ENCODE data around the gene DUSP6. TPM values are rescaled to one million over a fixed set of nuclear protein-coding genes. Genes with fewer than 3 reads are reported as not detected.

DUSP6 gene
- total and polyA plus RNA-seq, 4 donors, result 24.1 to 37.0 (median 35.3) TPM

DNA sequence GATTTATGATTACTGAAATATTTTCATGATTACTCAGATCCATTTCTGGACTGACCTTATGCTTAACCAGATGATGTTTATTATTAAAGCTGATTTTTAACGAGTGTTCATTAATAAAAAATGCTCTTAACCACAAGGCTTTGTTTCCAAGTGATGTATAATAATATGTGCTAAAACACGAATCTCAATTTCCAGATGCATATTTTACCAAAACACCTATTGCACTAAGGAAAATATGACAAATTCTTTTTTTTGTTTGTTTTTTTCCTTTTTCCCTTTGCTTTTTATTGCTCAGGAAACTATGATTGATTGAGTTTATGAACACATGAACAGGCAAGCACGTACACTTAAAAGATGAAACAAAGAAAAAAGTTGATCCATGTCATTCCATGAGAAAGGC is 16.9 kb upstream of the DUSP6 start:
- DNase-seq (ENCODE audit: low spot score), result no peak
- WGBS, result 87% methylated on average over 3 of the region's 3 CpGs
- Histone ChIP-seq H3K9ac (ENCODE audit: low read depth in 1 of 2, low read length in 2 of 2) (no peak overlapping the region), H3K9me3 (ENCODE audit: control insufficient read depth in 4 of 4, low read length in 3 of 4) (no peaks in the 10 kb centered on the region), H3K36me3 (ENCODE audit: control insufficient read depth in 4 of 4, insufficient read depth in 3 of 4, low read depth in 1 of 4, low read length in 3 of 4) (no peaks in the 10 kb centered on the region), H3K4me3 (ENCODE audit: low read depth in 1 of 3, low read length in 3 of 3) (no peak overlapping the region), H3K27ac (ENCODE audit: low read depth in 1 of 2, low read length in 2 of 2) (no peak overlapping the region), H3K4me1 (ENCODE audit: control insufficient read depth in 4 of 4, insufficient read depth in 4 of 4, low read length in 3 of 4) (peaks cover 6 to 37% (median 15%) of the 10 kb centered on the region in 4 donors), H3K27me3 (ENCODE audit: control insufficient read depth in 4 of 4, insufficient read depth in 4 of 4, low read length in 3 of 4) (no peaks in the 10 kb centered on the region)
- TF ChIP-seq SP1 (IDR thresholded peaks at IDR 0.05) (no peak), JUND (IDR thresholded peaks at IDR 0.05) (no peak)
- TF ChIP-seq, protein P1, sequence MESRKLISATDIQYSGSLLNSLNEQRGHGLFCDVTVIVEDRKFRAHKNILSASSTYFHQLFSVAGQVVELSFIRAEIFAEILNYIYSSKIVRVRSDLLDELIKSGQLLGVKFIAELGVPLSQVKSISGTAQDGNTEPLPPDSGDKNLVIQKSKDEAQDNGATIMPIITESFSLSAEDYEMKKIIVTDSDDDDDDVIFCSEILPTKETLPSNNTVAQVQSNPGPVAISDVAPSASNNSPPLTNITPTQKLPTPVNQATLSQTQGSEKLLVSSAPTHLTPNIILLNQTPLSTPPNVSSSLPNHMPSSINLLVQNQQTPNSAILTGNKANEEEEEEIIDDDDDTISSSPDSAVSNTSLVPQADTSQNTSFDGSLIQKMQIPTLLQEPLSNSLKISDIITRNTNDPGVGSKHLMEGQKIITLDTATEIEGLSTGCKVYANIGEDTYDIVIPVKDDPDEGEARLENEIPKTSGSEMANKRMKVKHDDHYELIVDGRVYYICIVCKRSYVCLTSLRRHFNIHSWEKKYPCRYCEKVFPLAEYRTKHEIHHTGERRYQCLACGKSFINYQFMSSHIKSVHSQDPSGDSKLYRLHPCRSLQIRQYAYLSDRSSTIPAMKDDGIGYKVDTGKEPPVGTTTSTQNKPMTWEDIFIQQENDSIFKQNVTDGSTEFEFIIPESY (IDR thresholded peaks at IDR 0.05), result no peak

DNA sequence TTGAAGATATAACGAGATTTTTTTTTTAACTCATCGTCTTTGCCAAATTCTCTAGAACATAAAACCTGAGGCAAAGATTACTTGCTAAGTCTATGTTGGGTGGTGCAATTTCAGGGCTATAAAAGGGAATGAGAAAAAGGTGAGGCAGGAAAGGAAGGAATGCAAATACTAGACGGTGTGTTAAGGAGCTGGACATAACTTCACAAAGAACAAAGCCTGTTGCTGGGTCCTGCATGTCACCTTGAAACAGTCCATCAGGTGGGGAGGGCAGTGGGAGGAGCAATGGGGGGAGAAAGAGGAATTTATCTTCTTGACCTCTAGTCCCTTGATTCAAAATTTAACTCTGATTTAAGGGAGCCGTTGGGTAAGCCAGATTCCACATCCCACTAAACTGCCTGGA is 16.1 kb upstream of the DUSP6 start:
- no peaks in the 10 kb centered on the region for H3K27me3 ChIP-seq (ENCODE audit: control insufficient read depth in 4 of 4, insufficient read depth in 4 of 4, low read length in 3 of 4)
- peaks cover 6 to 33% (median 15%) of the 10 kb centered on the region in 4 donors for H3K4me1 ChIP-seq (ENCODE audit: control insufficient read depth in 4 of 4, insufficient read depth in 4 of 4, low read length in 3 of 4)
- no peaks in the 10 kb centered on the region for H3K9me3 ChIP-seq (ENCODE audit: control insufficient read depth in 4 of 4, low read length in 3 of 4)
- H3K36me3 ChIP-seq (ENCODE audit: control insufficient read depth in 4 of 4, insufficient read depth in 3 of 4, low read depth in 1 of 4, low read length in 3 of 4), result no peaks in the 10 kb centered on the region
- H3K27ac ChIP-seq (ENCODE audit: low read depth in 1 of 2, low read length in 2 of 2), result no peak overlapping the region
- TF ChIP-seq RXRA (IDR thresholded peaks at IDR 0.05) (no peak), EGR1 (IDR thresholded peaks at IDR 0.05; ENCODE audit: low read depth in 2 of 2) (no peak), NR2F2 (IDR thresholded peaks at IDR 0.05) (no peak), JUND (IDR thresholded peaks at IDR 0.05) (no peak), RAD21 (IDR thresholded peaks at IDR 0.05) (no peak), FOXA2 (IDR thresholded peaks at IDR 0.05) (no peak), GABPA (IDR thresholded peaks at IDR 0.05 in 1 of 2, conservative IDR thresholded peaks at IDR 0.05 in 1 of 2) (no peak), TAF1 (conservative IDR thresholded peaks at IDR 0.05) (no peak), YY1 (IDR thresholded peaks at IDR 0.05) (no peak), HNF4A (conservative IDR thresholded peaks at IDR 0.05) (no peak), HNF4G (IDR thresholded peaks at IDR 0.05) (no peak), SP1 (IDR thresholded peaks at IDR 0.05) (no peak), FOXA1 (IDR thresholded peaks at IDR 0.05) (no peak)
- TF ChIP-seq, protein P2, sequence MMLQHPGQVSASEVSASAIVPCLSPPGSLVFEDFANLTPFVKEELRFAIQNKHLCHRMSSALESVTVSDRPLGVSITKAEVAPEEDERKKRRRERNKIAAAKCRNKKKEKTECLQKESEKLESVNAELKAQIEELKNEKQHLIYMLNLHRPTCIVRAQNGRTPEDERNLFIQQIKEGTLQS (IDR thresholded peaks at IDR 0.05), result no peak
- TF ChIP-seq, protein P3, sequence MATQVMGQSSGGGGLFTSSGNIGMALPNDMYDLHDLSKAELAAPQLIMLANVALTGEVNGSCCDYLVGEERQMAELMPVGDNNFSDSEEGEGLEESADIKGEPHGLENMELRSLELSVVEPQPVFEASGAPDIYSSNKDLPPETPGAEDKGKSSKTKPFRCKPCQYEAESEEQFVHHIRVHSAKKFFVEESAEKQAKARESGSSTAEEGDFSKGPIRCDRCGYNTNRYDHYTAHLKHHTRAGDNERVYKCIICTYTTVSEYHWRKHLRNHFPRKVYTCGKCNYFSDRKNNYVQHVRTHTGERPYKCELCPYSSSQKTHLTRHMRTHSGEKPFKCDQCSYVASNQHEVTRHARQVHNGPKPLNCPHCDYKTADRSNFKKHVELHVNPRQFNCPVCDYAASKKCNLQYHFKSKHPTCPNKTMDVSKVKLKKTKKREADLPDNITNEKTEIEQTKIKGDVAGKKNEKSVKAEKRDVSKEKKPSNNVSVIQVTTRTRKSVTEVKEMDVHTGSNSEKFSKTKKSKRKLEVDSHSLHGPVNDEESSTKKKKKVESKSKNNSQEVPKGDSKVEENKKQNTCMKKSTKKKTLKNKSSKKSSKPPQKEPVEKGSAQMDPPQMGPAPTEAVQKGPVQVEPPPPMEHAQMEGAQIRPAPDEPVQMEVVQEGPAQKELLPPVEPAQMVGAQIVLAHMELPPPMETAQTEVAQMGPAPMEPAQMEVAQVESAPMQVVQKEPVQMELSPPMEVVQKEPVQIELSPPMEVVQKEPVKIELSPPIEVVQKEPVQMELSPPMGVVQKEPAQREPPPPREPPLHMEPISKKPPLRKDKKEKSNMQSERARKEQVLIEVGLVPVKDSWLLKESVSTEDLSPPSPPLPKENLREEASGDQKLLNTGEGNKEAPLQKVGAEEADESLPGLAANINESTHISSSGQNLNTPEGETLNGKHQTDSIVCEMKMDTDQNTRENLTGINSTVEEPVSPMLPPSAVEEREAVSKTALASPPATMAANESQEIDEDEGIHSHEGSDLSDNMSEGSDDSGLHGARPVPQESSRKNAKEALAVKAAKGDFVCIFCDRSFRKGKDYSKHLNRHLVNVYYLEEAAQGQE (IDR thresholded peaks at IDR 0.05), result no peak
- TF ChIP-seq, protein P1 (IDR thresholded peaks at IDR 0.05), result no peak
- TF ChIP-seq, protein P4, sequence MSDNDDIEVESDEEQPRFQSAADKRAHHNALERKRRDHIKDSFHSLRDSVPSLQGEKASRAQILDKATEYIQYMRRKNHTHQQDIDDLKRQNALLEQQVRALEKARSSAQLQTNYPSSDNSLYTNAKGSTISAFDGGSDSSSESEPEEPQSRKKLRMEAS (IDR thresholded peaks at IDR 0.05), result no peak
- TF ChIP-seq, protein P5, sequence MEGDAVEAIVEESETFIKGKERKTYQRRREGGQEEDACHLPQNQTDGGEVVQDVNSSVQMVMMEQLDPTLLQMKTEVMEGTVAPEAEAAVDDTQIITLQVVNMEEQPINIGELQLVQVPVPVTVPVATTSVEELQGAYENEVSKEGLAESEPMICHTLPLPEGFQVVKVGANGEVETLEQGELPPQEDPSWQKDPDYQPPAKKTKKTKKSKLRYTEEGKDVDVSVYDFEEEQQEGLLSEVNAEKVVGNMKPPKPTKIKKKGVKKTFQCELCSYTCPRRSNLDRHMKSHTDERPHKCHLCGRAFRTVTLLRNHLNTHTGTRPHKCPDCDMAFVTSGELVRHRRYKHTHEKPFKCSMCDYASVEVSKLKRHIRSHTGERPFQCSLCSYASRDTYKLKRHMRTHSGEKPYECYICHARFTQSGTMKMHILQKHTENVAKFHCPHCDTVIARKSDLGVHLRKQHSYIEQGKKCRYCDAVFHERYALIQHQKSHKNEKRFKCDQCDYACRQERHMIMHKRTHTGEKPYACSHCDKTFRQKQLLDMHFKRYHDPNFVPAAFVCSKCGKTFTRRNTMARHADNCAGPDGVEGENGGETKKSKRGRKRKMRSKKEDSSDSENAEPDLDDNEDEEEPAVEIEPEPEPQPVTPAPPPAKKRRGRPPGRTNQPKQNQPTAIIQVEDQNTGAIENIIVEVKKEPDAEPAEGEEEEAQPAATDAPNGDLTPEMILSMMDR (IDR thresholded peaks at IDR 0.05; ENCODE audit: low read depth, low read length, missing input control), result no peak
- no peak for DNase-seq (ENCODE audit: low spot score)
- WGBS, result 85% methylated on average over 4 of the region's 4 CpGs
- no peak overlapping the region for H3K9ac ChIP-seq (ENCODE audit: low read depth in 1 of 2, low read length in 2 of 2)
- H3K4me3 ChIP-seq (ENCODE audit: low read depth in 1 of 3, low read length in 3 of 3), result no peak overlapping the region

Measured in liver (tissue), 9 donors.